Ecto neural progenitor cell (in vitro differentiated cells): Measurements from ENCODE around the gene PDE9A.
"Not testable (repeated sequence)": the region's sequence is repeated elsewhere in the genome, so short reads cannot be mapped to it uniquely, and the experiment has no call there.

Source experiments
- DNase-seq: peaks from one replicate; pipeline ENCODE4 v3.0.0-alpha.2; 2018; ENCODE audit warnings: low spot score

The PDE9A gene

GRCh38 chr21:42624936-42625335 lies 28.5 kb upstream of the PDE9A start:
- DNase-seq, result no peak

DNA sequence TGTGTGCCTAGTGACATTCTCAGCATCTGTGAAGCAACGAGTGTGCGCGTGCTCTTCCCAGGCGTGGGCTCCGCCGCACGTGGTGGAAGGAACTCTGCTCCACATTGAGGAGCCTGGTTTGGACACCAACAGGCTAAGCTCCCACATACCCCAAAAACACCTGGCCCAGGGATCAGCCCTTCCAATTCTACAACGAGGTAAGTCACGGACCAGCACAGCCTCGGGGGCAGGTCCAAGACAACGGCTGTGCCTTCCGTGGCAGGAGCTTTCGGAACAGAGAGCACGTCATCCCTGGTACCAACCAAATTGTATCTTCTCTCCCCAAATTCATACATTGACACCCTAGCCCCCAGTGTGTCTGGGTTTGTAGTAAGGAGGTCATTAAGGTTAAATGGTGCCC lies 27.2 kb upstream of the PDE9A start:
- DNase-seq, result no peak

GRCh38 chr21:42627527-42628289 lies 25.7 kb upstream of the PDE9A start:
- DNase-seq, result no peak

GRCh38 chr21:42628466-42629061 lies 24.9 kb upstream of the PDE9A start:
- not testable (repeated sequence) for DNase-seq

- DNase-seq, result no peak
These were observed 23.4 kb upstream of the PDE9A start for GRCh38 chr21:42629933-42630589.

DNA sequence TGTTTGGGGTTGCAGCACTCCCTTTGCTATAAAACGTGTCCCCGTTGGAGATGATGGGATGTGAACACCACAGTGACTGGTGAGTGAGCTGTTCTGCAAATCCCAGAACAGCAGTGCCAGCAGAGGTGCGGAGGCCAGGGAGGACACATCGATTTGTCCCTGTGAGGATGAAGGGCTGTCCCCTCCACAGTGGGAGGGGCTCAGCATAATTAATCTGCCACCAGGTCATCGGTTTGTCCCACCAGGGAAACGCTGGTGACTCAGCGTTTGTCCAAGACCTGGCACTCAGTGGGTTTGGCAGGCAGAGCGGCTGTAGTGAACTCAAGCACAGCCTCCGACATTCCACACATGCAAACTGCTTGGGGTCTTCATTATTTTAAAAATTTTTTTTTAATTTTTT lies 22.8 kb upstream of the PDE9A start:
- no peak for DNase-seq

GRCh38 chr21:42631142-42631541 lies 22.3 kb upstream of the PDE9A start:
- no peak for DNase-seq

DNA sequence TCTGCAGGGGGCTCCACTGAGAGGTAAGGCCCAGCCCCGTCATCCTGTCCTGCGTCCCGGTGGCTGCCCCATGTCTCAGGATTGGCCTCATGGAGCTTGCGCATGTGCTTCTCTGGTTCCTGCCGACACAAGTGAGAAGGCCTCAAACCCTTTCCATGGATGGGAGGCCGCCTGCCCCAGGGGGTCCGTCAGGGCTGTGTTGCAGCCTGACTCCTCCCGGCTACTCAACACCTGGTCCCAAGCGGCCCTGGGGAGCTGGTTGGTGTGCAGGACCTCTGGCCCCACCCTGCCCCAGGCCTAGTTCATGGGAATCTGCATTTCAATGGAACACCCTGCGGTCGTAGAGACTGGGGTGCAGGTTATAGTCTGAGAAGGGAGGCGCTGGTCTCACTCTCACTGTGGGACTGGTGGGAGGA lies 21.1 kb upstream of the PDE9A start:
- DNase-seq, result no peak

DNA sequence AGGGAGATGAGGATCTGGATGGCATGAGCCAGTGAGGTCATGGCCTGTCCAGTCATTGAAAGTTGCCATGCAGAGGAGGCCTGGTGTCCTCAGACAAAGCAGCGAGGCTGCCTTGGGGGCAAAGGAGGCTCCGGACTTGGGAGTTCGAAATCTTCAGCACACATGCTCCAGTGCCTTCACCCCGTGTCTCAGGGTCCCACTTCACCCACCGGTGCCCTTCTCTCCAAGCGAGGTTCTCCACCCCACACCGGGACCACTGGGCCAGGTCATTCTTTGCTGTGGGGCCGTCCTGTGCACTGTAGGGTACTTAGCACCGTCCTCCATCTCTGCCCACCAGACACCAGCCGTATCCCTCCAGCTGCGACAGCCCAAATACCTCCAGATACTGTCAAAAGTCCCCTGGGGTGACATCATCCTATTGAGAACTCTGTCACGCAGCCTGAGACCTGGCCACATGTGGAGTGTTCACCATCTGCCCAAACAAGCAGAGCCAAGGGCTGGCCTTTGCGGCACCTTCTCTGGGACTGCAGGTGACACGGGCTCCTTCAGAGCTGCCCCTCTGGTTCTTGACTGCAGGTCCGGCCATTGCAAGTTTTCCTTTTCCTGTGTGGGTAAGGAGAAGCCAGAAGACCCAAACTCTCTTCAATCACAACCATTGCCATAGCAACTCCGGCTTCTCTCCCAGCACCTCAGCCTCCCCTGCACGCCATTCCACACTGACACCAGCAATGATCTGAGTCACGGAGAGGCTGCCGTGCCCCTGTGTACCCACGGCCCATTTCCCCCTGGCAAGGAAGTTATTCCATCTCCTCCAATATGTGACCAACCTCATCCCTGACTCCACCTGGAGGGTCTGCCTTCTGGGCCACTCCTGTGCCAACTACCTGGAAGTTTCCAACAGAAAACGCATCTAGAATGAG lies 20.4 kb upstream of the PDE9A start:
- no peak for DNase-seq

GRCh38 chr21:42633858-42634257 lies 19.6 kb upstream of the PDE9A start:
- no peak for DNase-seq

DNA sequence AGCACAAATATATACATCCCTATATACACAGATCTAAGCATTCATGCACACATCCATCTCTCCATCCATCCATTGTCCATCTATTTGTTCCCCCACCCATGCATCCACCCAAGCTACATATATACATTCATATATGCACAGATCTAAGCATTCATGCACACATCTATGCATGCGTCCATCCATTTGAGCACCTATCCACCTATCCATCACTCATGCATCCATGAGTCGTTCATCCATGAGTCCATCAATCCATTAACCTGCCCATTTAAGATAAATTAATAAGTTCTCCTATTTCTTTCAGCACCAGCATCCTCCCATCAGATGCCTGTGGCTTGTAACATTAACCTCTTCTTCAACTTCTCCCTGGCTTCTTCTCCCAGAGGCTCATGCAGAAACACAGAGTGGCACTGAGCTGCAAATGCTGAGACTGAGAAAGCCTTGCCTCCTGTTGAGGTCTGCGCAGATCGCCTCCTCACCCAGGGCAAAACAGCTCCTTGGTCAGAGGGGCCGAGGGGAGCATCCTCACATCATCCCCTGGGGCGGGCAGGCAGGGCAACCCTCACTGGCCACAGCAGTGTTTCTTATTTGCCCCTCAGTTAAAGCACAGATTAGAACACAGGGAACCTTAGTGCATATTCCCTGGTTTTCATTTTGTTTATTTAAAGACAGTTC lies 17.4 kb upstream of the PDE9A start:
- DNase-seq, result no peak

- no peak for DNase-seq
These were observed 16.7 kb upstream of the PDE9A start for GRCh38 chr21:42636520-42637266.

- no peak for DNase-seq
These were observed 16.0 kb upstream of the PDE9A start for GRCh38 chr21:42637267-42638041.

DNA sequence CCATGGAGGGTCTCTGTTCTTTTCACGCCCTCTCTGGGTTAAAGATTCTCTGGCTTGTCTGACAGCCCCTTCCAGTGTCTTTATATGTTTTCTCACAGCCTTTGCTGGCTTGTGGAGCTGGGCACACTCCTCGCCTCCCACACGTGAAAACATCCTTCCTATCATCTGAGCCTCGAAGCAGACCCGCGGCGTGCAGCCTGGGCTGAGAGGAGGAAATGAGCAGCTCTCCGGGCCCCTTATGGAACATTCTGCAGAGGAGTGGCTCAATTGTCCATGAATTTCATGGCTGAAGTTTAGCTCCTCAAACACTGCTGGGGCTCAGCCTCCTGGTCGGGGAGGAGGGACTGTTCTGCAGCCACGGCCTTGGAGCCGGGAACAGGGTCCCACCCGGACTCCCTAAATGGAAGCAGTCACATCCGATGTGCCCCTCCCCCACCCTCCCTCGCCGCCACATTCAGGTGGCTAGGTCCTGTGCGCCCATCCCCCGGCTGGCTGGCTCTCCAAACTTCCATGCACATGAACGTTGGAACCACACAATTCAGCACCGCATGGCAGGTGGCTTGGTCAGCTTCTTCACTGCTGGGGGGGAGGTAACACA lies 15.1 kb upstream of the PDE9A start:
- DNase-seq, result no peak

GRCh38 chr21:42639646-42640152 lies 13.7 kb upstream of the PDE9A start:
- DNase-seq, result no peak

DNA sequence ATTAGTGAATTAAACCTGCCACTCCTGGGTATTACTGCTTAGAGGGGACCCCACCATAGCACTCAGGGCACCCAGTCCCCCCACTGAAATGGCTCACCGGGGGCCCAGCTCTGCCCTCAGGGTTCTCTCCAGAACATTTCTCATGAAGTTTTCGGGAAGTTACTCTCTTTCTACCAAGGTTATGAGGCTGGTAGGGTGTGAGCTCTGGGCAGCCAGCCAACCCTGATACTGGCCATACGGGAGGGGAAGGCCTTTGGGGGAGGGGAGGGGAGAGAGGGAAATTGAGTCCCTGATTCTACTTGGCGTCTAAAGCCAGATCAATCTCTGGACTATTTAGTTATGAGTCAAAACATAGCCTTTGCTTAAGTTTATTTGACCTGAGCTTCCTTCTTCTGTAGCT lies 12.9 kb upstream of the PDE9A start:
- DNase-seq, result no peak

DNA sequence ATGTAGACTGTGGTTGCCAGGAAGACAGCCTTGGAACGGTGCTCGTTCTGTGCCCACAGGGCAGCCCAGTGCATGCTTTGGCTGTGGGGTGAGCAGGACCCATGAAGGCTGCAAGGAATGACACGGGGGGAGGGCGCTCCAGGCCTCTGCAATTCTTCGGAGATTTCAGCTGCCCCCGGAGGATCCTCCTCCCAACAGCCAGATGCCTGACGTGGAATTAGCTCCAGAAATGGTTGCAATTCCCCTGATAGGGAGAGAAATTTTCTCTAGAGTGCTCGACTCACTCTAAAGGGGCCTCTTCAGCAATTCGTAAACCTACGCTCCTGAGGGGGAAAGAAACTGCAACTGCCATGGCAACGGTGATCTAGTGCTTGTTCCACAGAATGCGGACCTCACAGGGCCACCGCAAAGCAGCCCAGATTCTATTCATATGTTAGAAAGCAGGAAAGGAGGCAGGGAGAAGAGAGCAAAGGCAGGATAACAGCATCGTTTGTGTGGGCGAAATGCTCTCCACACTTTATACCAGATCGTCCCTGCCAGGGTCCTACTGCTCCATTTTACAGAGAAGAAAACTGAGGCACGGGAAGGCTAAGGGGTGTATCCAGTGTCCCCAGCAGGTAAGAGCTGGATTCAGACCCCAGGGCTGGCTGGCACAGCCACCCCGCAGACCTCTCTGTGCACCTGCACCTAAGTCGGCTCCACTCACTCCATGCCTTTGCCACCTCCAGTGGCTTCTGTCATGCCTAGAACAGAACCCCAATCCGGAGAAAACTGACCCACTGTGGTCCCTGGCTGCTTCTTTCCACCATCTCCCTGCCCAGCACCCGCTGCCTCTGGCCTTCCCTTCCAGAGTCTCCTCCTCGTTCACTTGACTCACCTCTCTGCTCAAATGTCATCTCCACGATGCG lies 11.9 kb upstream of the PDE9A start:
- DNase-seq, result no peak

- no peak for DNase-seq
These were observed 11.1 kb upstream of the PDE9A start for GRCh38 chr21:42642219-42642745.
